SU-DHL-6 (cell line): ENCODE measurements around the gene FXYD5.

Source experiments
- H2AFZ ChIP-seq: fragments of 200-600 bp; sonication (generic); 2 replicates; pipeline ENCODE4 v1.6.1; 2014; ENCODE audit warnings: low read depth, mild to moderate bottlenecking, moderate library complexity, mixed read lengths, antibody characterized with exemption, low read length; ENCODE audit not compliant: severe bottlenecking
- H3F3A ChIP-seq: fragments of 200-600 bp; shearing (Covaris generic); 2 replicates; pipeline ENCODE4 v1.6.0; 2016; ENCODE audit warnings: antibody characterized with exemption, mild to moderate bottlenecking; ENCODE audit not compliant: insufficient read depth
- H3K27ac ChIP-seq: fragments of 200-600 bp; sonication (generic); 2 replicates; pipeline ENCODE4 v1.5.1; 2016; ENCODE audit warnings: low read depth, mild to moderate bottlenecking, low read length, moderate library complexity, mixed read lengths
- H3K27me3 ChIP-seq: fragments of 200-600 bp; sonication (generic), shearing (Covaris generic); 2 replicates; pipeline ENCODE4 v1.6.0; 2014; ENCODE audit warnings: mild to moderate bottlenecking, low read length
- H3K36me3 ChIP-seq: fragments of 200-600 bp; sonication (generic); 2 replicates; pipeline ENCODE4 v1.6.1; 2014; ENCODE audit warnings: mild to moderate bottlenecking, low read length, mixed read lengths
- H3K4me2 ChIP-seq: fragments of 300-600, 200-600 bp; shearing (Covaris generic), sonication (generic); 2 replicates; pipeline ENCODE4 v1.6.0; 2014; ENCODE audit warnings: low read length, low read depth, mild to moderate bottlenecking; ENCODE audit not compliant: poor library complexity, severe bottlenecking
- H3K4me3 ChIP-seq: fragments of 200-600 bp; sonication (generic); 2 replicates; pipeline ENCODE4 v1.5.1; 2014; ENCODE audit warnings: antibody characterized with exemption, low read length, mild to moderate bottlenecking, mixed read lengths; ENCODE audit not compliant: insufficient read depth, poor library complexity, severe bottlenecking
- H3K79me2 ChIP-seq: fragments of 200-600 bp; sonication (generic); 2 replicates; pipeline ENCODE4 v1.6.1; 2014; ENCODE audit warnings: mild to moderate bottlenecking, low read length, moderate library complexity; ENCODE audit not compliant: insufficient read depth
- H3K9ac ChIP-seq: fragments of 200-600 bp; sonication (generic); 2 replicates; pipeline ENCODE4 v1.7.0; 2014; ENCODE audit warnings: mild to moderate bottlenecking, low read length
- H3K9me2 ChIP-seq: fragments of 200-600 bp; sonication (generic); replicated peaks from 2 replicates; pipeline ENCODE4 v1.6.1; 2014; ENCODE audit warnings: low read length; ENCODE audit not compliant: insufficient read depth
- H3K9me3 ChIP-seq: fragments of 200-600 bp; sonication (generic); 2 replicates; pipeline ENCODE4 v1.6.1; 2014; ENCODE audit warnings: low read length, mixed read lengths; ENCODE audit not compliant: insufficient read depth
- H4K20me1 ChIP-seq: fragments of 200-600 bp; sonication (generic); 2 replicates; pipeline ENCODE4 v1.6.1; 2014; ENCODE audit warnings: low read depth, mild to moderate bottlenecking, antibody characterized with exemption, low read length, moderate library complexity, mixed read lengths
- EZH2phosphoT487 ChIP-seq: fragments of 200-600 bp; sonication (generic), shearing (Covaris generic); conservative IDR thresholded peaks from 2 replicates; pipeline ENCODE4 v1.6.1; 2018; ENCODE audit warnings: mild to moderate bottlenecking, antibody characterized with exemption, low read length, moderate library complexity, mixed read lengths
- TF ChIP-seq, protein P1 (sequence below): fragments of 200-600 bp; sonication (generic); IDR thresholded peaks from one replicate; pipeline ENCODE4 v1.5.1; 2017; ENCODE audit warnings: antibody characterized with exemption, mild to moderate bottlenecking, low read length, moderate library complexity; ENCODE audit not compliant: insufficient read depth, poor library complexity, severe bottlenecking

FXYD5 gene

GRCh38 chr19:35123573-35123972 is 31.0 kb upstream of the FXYD5 start:
- Histone ChIP-seq H3K36me3 (no peaks in the 10 kb centered on the region), H3K27me3 (no peaks in the 10 kb centered on the region), H3K9ac (peak overlapping the region; percentile 62), H3K4me2 (peak overlapping the region; percentile 78), H3F3A (no peaks in the 10 kb centered on the region), H3K9me2 (no peaks in the 10 kb centered on the region), H3K79me2 (no peaks in the 10 kb centered on the region), H4K20me1 (no peaks in the 10 kb centered on the region), H3K4me3 (no peak overlapping the region), H2AFZ (no peak overlapping the region), H3K27ac (no peak overlapping the region), H3K9me3 (no peaks in the 10 kb centered on the region)
- TF ChIP-seq, protein P1, sequence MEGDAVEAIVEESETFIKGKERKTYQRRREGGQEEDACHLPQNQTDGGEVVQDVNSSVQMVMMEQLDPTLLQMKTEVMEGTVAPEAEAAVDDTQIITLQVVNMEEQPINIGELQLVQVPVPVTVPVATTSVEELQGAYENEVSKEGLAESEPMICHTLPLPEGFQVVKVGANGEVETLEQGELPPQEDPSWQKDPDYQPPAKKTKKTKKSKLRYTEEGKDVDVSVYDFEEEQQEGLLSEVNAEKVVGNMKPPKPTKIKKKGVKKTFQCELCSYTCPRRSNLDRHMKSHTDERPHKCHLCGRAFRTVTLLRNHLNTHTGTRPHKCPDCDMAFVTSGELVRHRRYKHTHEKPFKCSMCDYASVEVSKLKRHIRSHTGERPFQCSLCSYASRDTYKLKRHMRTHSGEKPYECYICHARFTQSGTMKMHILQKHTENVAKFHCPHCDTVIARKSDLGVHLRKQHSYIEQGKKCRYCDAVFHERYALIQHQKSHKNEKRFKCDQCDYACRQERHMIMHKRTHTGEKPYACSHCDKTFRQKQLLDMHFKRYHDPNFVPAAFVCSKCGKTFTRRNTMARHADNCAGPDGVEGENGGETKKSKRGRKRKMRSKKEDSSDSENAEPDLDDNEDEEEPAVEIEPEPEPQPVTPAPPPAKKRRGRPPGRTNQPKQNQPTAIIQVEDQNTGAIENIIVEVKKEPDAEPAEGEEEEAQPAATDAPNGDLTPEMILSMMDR, result no peak
- no peak for TF ChIP-seq EZH2phosphoT487

DNA sequence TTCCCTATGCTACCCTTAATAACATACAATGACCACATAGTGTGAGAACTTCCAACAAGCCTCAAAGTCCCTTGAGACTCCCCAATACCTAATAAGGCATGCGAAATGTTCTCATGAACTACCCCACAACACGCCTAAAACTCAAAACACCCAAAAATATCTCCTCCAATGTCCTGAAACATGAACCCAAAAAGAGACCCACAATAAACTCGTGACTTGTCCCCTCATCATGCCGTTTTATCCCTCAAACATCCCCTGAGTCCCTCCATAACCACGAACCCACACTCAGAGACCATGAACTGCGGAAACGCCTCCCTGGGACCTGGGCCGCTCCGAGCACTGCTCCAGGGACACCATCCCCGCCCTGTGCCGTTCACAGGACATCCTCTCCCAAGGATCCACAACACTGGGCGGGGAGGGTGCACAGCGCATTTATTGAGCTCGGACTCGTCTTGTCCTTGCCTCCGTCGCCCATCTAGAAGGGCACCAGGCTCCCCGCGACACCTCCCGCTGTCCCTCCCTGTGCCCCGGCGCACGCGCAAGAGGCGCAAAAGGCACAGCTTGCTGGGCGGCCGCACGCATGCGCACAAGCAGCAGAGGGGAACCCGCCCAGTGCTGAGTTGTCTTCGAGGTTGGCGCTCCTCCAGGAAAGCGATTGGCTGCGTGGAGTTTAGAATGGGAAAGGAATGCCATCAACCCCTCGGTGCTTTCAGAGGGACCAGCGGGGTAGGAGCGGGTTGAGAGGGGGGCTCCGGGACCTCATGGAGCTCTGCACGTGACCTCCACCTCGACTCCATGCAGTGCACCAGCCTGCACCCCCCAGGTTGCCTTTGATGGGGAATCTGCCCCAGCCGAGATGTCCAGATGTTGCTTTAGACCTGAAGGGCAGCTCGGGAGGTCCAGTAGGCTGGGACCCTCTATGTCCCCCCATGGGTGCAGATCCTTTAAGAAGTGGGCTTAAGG is 30.2 kb upstream of the FXYD5 start:
- Histone ChIP-seq H3F3A (no peaks in the 10 kb centered on the region), H3K27me3 (no peaks in the 10 kb centered on the region), H3K4me3 (peak overlapping the region; percentile 57), H3K4me2 (peak overlapping the region; percentile 78), H3K9ac (peak overlapping the region; percentile 62), H2AFZ (peak overlapping the region; percentile 92), H3K79me2 (no peaks in the 10 kb centered on the region), H4K20me1 (no peaks in the 10 kb centered on the region), H3K9me3 (no peaks in the 10 kb centered on the region), H3K9me2 (no peaks in the 10 kb centered on the region), H3K36me3 (no peaks in the 10 kb centered on the region), H3K27ac (no peak overlapping the region)
- TF ChIP-seq EZH2phosphoT487, result no peak
- TF ChIP-seq, protein P1, result no peak

GRCh38 chr19:35125270-35125717 is 29.2 kb upstream of the FXYD5 start:
- Histone ChIP-seq H3K4me2 (peak overlapping the region; percentile 78), H3K79me2 (no peaks in the 10 kb centered on the region), H3K4me3 (no peak overlapping the region), H2AFZ (no peak overlapping the region), H3K36me3 (no peaks in the 10 kb centered on the region), H3K27ac (no peak overlapping the region), H3K9ac (no peak overlapping the region), H4K20me1 (no peaks in the 10 kb centered on the region), H3K9me3 (no peaks in the 10 kb centered on the region), H3K9me2 (no peaks in the 10 kb centered on the region), H3F3A (no peaks in the 10 kb centered on the region), H3K27me3 (no peaks in the 10 kb centered on the region)
- TF ChIP-seq, protein P1, result no peak
